ENCODE results near the gene PSENEN.

DNA sequence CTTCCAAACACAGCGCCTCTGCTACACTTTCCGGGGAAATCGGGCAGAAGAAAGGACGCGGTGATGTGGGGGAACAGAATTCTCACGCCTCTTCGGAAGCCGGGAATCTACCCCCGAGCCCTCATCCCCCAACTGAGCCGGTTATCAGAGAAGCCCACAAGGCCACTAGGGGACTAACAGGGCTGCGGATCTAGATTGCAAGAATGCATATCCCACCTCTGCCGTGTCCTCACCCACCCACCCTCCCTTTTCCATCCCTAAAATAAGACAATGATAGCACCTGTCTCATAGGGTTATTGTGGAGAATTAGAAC lies 4.3 kb upstream of the PSENEN start:
- no peak for TF ChIP-seq SNIP1 (IDR thresholded peaks at IDR 0.05; ENCODE audit: low read depth)
- TF ChIP-seq POLR2AphosphoS5 (IDR thresholded peaks at IDR 0.05; ENCODE audit: control insufficient read depth, insufficient read depth, low read depth, low read length) = no peak
- no peak for TF ChIP-seq MTA3 (IDR thresholded peaks at IDR 0.05; ENCODE audit: borderline replicate concordance)
- TF ChIP-seq, protein P1, sequence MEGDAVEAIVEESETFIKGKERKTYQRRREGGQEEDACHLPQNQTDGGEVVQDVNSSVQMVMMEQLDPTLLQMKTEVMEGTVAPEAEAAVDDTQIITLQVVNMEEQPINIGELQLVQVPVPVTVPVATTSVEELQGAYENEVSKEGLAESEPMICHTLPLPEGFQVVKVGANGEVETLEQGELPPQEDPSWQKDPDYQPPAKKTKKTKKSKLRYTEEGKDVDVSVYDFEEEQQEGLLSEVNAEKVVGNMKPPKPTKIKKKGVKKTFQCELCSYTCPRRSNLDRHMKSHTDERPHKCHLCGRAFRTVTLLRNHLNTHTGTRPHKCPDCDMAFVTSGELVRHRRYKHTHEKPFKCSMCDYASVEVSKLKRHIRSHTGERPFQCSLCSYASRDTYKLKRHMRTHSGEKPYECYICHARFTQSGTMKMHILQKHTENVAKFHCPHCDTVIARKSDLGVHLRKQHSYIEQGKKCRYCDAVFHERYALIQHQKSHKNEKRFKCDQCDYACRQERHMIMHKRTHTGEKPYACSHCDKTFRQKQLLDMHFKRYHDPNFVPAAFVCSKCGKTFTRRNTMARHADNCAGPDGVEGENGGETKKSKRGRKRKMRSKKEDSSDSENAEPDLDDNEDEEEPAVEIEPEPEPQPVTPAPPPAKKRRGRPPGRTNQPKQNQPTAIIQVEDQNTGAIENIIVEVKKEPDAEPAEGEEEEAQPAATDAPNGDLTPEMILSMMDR (IDR thresholded peaks at IDR 0.05 in 2 of 3, conservative IDR thresholded peaks at IDR 0.05 in 1 of 3; ENCODE audit: insufficient read depth in 2 of 3, low read depth in 1 of 3, low read length in 3 of 3) = no peak; a peak in 1 of 6 replicates
- TF ChIP-seq KDM5B (IDR thresholded peaks at IDR 0.05; ENCODE audit: insufficient replicate concordance, low read depth, low read length) = no peak
- no peak for TF ChIP-seq SMC3 (conservative IDR thresholded peaks at IDR 0.05; ENCODE audit: insufficient read depth, low read depth, low read length)
- no peak for TF ChIP-seq MECOM (CRISPR knock-in tag; IDR thresholded peaks at IDR 0.05)
